GM21390 (cell line): ENCODE results near the gene TTLL12.
A peak's percentile ranks its signal among the peaks of the same experiment; 100 is the strongest.
"Not testable (repeated sequence)": the region's sequence is repeated elsewhere in the genome, so short reads cannot be mapped to it uniquely, and the experiment has no call there.

Experiments used
- ATAC-seq: cut with Tn5 transposase; IDR thresholded peaks from one replicate; pipeline ENCODE4 v1.9.1; 2021; ENCODE audit not compliant: unreplicated experiment

The TTLL12 gene

DNA sequence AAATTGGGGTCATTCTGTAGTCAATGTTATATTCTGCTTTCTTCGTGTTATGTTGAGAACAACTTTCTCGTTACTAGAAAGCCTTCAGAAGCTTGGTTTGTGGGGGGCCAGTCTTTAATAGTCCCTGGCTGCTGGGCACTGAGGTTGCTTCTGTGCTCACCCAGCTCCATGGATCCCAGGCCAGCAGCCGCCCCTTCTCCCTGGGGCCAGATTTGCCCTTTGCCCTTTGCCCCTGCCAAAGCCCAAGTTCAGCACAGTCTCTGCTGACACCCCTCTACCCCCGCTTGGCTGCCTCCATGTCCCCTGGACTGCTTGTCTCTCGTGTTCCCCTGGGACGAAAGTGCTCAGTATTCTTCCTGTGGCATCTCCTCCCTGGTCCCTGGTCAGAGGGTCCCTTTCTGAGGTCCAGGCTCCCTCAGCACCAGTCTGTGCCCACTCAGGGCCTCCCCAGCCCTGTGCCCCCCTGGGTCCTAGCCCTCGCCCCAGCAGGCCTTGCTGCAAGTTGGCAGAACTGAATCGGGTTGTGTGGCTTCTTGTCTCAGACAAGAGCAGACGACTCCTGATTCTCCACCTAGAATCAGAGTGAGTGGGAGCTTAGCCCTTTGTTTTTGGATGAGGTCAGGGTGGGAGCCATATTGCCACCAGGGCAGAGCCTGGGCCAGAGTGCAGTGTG is 28.9 kb downstream of the TTLL12 start:
- no peak for ATAC-seq

DNA sequence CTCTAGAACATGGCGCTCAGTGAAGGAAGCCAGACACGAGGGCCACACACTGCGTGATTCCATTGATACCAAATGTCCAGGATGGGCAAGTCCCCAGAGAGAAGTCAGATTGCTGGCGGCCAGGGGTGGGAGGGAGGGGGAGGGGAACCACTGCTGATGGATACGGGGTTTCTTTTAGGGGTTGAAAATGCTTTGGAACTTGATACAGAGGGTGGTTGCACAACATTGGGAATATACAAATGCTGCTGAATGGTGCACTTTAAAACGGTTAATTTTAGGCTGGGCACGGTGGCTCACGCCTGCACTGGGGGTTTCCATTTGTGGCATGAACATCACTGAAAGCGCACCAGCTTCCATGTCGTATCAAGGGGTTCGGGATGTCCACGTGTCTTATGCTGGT is 30.5 kb downstream of the TTLL12 start:
- no peak for ATAC-seq

DNA sequence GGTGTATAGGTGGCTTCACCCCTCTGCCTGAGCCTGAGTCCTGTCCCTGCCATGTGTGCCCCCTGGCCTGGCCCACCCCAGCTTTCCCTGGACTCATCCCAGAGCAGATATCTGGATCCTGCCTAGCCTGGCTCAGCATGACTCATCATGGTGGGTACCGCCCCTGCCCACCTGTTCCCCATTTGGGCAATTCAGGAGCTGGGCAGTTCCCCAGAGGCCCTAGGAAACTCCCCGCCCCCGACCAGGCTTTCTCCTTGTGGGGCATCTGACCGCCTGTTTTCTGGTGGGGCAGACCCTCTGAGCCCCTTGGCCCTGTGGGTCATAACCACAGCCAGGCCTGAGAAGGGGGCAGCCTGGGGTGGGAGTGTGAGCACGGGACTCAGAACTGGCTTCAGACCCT is 31.1 kb downstream of the TTLL12 start:
- ATAC-seq: no peak

DNA sequence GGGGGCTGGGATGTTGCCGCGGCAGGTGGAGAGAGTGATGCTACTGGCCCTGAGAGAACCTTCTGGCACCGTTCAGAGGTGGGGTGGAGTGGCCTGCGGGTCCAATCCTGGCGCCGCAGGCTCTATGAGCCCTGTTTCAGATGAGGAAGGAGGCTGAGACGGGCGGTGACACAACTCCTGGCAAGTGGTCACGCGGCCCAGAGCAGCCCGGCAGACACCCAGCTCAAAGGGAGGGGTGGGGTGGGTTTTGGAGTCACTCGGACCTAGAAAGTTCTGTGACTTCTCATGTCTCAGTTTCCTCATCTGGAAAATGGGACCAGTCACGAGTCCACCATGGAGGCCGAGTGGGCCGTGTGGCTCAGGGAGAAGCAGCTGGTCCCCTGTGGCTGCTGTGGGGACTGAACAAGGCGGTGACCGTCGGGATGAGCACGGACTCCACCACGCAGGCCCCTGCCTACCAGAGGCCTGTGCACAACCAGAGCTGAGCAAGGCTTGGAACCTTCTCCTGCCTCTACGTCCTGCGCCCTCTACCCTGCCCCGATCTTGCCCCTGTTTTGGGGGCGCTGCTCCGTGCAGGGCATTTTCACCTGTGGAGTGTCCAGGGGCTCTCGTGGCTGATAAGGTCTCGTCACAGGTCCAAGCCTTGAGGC is 31.9 kb downstream of the TTLL12 start:
- no peak for ATAC-seq

DNA sequence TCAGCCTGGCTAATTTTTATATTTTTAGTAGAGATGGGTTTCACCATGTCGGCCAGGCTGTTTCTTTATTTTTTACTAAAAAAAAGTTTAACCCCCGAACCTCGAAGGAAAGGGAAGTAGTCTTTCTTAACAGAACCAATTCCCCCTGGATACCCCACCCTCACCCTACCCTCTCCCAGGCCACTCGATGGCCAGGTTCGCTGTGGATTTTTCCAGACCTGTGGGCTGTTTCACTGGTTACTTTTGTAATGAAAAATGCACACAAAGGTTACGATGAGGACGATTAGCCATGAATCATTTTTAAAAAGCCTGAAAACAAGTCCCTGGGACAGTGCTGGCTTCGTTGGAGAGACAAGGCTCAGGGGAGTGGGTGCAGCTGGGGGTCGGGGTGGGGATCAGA is 33.0 kb downstream of the TTLL12 start:
- ATAC-seq: no peak

GRCh38 chr22:43152357-43153071 is 34.4 kb downstream of the TTLL12 start:
- no peak for ATAC-seq

- ATAC-seq: no peak
Observed at GRCh38 chr22:43152003-43152356, 35.0 kb downstream of the TTLL12 start.

- ATAC-seq: no peak
Observed at GRCh38 chr22:43151251-43152002, 35.5 kb downstream of the TTLL12 start, which contains the start of gene TSPO. TSS of gene TSPO (plus strand) at chr22:43151559. CDS start at chr22:43159239, 7,680 bp downstream.

DNA sequence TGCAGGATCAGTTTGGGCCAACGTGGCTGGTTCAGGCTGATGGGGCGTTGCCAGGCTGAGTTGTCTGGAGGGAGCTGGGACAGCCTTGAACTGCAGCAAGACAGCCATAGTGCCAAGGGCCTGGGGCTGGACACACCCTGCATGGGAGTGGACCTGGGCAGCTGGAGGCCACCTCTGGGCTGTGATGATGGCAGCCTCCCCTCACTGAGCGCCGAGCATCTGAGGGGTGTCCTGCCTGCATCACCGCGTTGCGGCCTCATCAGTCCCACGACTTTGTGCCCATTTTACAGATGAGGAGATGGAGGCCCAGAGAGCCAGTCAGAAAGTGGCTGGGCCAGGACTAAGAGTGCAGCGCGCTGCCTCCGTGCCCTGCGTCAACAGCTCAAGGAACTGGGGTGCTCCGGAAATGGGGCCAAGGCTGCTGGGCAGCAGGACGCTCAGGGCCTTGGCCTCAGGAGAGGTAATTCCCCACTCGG is 36.2 kb downstream of the TTLL12 start:
- ATAC-seq: no peak

DNA sequence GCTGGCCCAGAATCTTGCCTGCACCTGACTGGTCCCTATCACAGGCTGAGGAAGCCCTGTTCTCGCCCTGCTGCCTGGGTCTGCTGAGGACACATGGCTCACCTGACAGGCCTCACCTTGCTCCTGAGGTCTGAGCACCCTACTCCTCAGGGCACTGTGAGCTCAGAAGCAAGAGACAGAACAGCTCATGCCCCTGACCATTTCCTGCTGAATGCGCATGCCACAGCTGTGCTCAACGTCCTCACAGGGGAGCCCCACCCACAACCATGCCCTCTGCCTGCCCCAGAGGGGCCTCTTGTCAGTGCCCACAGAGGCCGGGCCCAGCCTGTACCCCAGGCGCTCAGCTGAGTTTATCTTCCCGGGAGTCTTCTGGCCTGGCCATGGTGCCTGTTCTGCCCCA is 38.4 kb downstream of the TTLL12 start:
- ATAC-seq: no peak

DNA sequence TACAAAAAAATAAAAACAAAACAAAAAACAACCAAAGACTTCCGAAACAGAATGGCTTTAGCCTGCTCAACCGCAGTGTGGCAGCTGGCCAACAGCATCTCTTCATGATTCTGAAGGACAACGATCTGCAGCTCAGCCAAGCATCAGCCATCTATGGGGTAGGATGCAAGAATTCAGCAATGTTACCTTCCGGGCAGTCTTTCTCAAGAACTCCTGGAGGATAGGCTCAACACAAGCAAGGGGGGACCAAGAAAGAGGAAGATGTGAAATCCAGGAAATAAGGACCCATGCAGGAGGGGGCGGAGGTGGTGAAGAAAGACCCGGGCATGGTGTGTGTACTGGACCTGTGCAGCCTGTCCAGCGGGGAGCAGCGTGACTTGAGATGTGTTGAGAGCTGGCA is 39.1 kb downstream of the TTLL12 start:
- no peak for ATAC-seq

DNA sequence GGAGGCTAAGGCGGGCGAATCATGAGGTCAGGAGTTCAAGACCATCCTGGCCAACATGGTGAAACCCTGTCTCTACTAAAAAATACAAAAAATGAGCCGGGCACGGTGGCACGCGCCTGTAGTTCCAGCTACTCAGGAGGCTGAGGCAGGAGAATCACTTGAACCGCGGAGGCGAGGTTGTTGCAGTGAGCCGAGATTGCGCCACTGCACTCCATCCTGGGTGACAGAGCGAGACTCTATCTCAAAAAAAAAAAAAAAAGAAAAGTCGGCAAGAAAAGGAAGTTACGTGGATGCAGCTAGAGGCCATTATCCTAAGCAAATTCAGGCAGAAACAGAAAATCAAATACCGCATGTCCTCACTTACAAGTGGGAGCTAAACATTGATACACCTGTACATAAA is 40.6 kb downstream of the TTLL12 start:
- ATAC-seq: not testable (repeated sequence)

- not testable (repeated sequence) for ATAC-seq
Observed at GRCh38 chr22:43145371-43145770, 41.6 kb downstream of the TTLL12 start.

- ATAC-seq: no peak
Observed at GRCh38 chr22:43144949-43145348, 42.0 kb downstream of the TTLL12 start.

GRCh38 chr22:43142880-43143562 is 43.9 kb downstream of the TTLL12 start, which contains the start of gene MCAT:
TSS of gene MCAT (minus strand) at chr22:43143398. CDS start at chr22:43143348, 50 bp downstream.
- ATAC-seq: peak; percentile 59

- ATAC-seq: no peak
Observed at GRCh38 chr22:43136801-43137200, 50.1 kb downstream of the TTLL12 start.

DNA sequence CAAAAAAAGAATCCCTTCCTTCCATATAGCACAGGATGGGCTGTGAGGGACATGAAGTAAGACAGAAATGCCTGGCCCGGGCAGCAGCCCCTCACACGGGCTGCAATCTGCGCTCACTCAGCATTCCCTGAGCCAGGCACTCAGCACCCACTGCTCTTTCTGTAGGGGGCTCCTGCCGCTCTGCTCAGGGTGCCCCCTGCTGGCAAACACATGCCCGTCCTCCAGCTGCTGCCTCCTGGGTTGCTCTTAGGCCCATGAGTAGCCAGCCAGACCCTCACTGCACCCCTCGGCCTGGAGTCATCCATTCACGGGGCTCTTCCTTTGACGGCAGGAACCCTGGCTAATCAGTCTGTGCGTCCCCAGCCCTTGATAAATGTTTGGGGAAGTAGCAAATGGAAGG is 50.7 kb downstream of the TTLL12 start:
- ATAC-seq: no peak

DNA sequence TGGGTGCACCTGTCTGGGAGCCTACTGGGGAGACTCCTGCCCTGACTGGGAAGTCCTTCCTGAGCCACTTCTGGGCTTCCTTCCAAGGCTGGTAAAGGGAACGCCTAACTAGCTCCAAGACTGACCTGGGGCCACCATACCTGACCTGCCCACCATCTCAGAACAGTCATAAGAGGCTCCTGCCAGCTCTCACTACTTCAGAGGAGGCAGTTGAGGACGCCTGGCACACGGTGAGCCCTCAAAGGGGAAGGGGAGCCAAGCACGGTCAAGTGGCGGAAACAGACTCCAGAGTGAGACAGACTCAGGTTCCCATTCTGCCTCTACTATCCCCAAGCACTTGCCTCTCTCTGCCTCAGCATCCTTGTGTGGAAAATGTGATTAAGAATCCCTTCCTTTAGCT is 51.4 kb downstream of the TTLL12 start:
- ATAC-seq: no peak

DNA sequence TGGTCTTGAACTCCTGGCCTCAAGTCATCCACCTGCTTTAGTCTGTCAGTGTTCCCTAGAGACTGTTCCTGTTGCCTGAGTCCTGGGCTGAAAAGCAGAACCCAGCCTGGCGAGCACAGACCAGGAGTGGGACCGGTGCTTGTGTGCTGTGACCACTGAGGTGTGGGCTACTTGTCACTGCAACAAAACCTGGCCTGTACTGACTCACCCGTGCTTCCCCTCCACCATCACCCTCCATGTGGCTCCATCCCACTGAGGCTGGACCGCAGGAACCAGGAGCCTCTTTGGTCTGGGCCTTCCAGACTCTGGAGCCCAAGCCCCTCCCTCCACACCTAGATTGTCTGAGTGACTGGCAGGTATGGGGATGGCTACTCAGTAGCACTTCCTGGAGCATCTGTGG is 52.4 kb downstream of the TTLL12 start:
- ATAC-seq: no peak

DNA sequence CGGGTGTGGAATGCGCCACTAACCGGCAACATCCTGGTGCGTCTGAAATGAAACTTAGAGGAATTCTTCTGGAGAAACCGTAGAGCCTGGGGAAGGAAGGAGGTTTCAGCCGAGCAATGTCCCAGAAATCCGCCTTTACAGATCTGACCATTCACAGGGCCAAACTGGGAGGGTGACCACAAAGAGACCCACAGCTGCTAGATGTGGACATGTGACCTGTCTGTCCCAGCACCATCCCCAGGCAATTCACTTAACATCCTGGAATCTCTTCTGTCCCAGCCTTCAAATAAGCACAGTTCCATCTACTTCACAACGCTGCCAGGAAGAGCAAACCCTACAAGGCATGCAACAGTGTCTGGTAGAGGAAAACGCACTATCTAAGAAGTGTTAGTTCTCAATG is 53.5 kb downstream of the TTLL12 start:
- no peak for ATAC-seq
